NCI-H2227 (cell line): ENCODE results near the gene SNAPC5.

Source experiments
- DNase-seq: peaks from one replicate; lab custom pipeline; 2025; ENCODE audit not compliant: unreplicated experiment; lab: John Stamatoyannopoulos, UW

SNAPC5 gene

GRCh38 chr15:66459818-66460615 lies 37.5 kb downstream of the SNAPC5 start:
- no peak for DNase-seq

DNA sequence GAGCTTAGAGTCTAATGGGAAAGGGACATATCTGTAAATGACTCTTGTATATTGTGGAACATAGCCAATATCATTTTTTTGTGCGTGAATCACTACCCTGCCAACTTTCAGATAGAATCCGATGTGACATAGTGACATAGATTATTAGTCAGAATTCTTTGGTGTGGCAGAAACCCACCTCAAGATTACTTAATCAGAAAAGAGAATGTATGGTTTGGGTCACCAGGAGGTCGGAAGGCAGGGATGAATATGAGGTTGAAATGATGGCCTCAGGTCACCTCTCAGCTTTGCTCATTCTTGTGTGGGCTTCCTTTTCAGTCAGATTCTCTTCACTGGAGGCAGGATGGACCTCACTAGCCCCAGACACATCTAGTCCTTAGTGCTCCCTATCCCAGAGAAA lies 41.4 kb downstream of the SNAPC5 start:
- no peak for DNase-seq

GRCh38 chr15:66454143-66454542 lies 43.4 kb downstream of the SNAPC5 start:
- no peak for DNase-seq

DNA sequence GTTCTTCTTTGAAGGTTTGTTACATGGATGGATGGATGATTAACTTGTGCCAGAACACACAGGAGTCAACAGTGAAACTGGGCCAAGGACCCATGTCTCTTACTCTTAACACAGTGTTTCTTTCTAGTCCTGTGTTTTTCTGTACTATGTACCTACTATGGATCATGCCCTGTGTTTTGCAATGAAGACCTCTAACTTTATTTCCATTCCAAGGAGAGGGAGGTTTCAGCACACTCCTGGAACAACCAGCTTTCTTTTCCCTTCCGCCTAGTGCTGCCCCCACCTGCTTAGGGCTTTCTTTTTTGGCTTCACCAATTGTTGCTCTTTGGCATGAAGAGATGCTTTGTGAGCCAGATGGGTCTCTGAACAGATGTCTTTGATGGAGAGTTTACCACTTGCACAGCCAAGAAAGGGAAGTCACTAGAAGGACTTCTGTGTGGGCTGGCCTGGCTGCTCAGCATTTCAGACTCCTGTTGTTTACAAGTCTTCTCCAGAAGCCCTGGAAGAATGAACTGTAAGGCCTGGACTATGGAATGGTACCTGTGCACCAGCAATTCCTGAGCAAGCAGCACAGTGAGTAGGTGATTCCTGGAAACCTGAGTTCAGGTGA lies 44.5 kb downstream of the SNAPC5 start:
- no peak for DNase-seq

DNA sequence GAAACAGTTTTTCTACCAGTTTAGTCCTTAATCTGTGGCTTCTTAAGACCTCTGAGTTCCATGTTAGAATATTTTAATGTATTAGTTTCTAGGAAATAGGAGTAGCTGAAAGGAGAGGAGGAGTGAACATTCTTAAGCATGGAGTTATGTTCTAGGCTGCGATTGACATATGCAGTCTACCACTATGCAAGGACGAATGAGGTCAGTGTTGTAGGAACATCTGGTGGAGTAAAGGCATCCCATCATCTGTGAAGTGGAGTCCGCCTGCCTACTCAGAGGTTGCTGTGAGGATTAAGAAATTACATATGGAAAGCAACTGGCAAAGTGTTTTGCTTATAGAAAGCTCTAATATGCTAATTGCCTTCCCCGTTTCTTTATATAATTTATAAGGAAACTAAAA lies 45.1 kb downstream of the SNAPC5 start:
- no peak for DNase-seq
